Prostate gland (tissue), 2 donors: ENCODE results near the gene CCDC124. TPM values are rescaled to one million over a fixed set of nuclear protein-coding genes. Genes with fewer than 3 reads are reported as not detected.

ENCODE experiments used
- DNase-seq: peaks from one replicate; pipeline ENCODE4 v3.0.0-alpha.2; 2019; ENCODE audit warnings: low spot score
- H3K27ac ChIP-seq, 2 donors: fragments of 200-600 bp; sonication (generic); 2 replicates each; pipeline ENCODE4 v1.5.1; 2017 to 2019
- H3K27me3 ChIP-seq: fragments of 200-600 bp; sonication (generic); replicated peaks from 2 replicates; pipeline ENCODE4 v1.5.1; 2019; ENCODE audit not compliant: insufficient read depth
- H3K36me3 ChIP-seq, 2 donors: fragments of 200-600 bp; sonication (generic); 1 replicate in 1 of 2; 2 replicates in 1 of 2; pipeline versions ENCODE4 v1.5.1 to v1.8.1; 2017 to 2019
- H3K4me1 ChIP-seq: fragments of 200-600 bp; sonication (generic); replicated peaks from 2 replicates; pipeline ENCODE4 v1.5.1; 2019
- H3K4me3 ChIP-seq, 2 donors: fragments of 200-600 bp; sonication (generic); 2 replicates each; pipeline ENCODE4 v1.5.1; 2017 to 2019
- H3K9me3 ChIP-seq: fragments of 200-600 bp; sonication (generic); 2 replicates; pipeline ENCODE4 v1.5.1; 2017
- POLR2A ChIP-seq: fragments of 450-650 bp; IDR thresholded peaks from one replicate; pipeline ENCODE4 v1.6.1; 2016; ENCODE audit warnings: antibody characterized with exemption, mild to moderate bottlenecking
- POLR2AphosphoS5 ChIP-seq: sonication (generic); formaldehyde crosslinking; IDR thresholded peaks from one replicate; pipeline ENCODE4 v1.6.1; 2017; ENCODE audit warnings: antibody characterized with exemption
- WGBS: methylation state at CpG from one replicate; pipeline ENCODE4 v1.1.5; 2018; 5-methylcytosine and 5-hydroxymethylcytosine counted together
- intact Hi-C: fragments of 100-400 bp; cut with DNase I; formaldehyde crosslinking; loops from one replicate; pipeline ENCODE4 v1.14.2; 2022
- total RNA-seq, 2 donors: library from RNA; depleted of rRNA; stranded (reverse); fragments of >200 nt; gene quantifications; one replicate each; pipeline ENCODE4 v1.1.0, GENCODE V29; 2016
- TF ChIP-seq, protein P1 (sequence below), 4 experiments: fragments of 200-600 bp in 2 of 4; fragments of 450-650 bp in 2 of 4; sonication (generic) in 2 of 4; IDR thresholded peaks; 1 replicate in 3 of 4; 2 replicates in 1 of 4; pipeline ENCODE4 v1.5.1; 2016 to 2019; ENCODE audit warnings: antibody characterized with exemption in 4 of 4, mild to moderate bottlenecking in 2 of 4, moderate library complexity in 2 of 4

CCDC124 gene
- total RNA-seq, 2 donors from 2014 or later, result 48.7 to 52.2 TPM

DNA sequence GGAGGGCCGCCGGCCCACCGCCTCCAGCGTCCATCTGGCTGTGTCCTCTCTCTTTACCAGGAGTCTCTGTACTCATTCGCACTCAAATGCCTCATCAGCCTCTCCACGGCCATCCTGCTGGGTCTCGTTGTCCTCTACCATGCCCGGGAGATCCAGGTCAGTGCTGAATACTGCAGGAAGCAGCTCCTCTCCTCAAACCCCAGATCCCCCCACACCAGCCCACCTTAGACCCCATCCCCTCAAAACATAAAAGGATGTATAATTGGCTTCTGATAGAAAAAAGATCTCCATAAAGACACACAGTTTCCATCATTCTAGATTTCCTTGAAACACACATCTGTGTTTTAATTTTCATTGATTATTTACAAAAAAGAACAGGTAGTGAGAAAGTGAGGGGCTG, 42.2 kb downstream of the CCDC124 start:
- H3K27me3 ChIP-seq, result no peaks in the 10 kb centered on the region
- TF ChIP-seq POLR2AphosphoS5 (no peak), POLR2A (no peak)
- TF ChIP-seq, protein P1, sequence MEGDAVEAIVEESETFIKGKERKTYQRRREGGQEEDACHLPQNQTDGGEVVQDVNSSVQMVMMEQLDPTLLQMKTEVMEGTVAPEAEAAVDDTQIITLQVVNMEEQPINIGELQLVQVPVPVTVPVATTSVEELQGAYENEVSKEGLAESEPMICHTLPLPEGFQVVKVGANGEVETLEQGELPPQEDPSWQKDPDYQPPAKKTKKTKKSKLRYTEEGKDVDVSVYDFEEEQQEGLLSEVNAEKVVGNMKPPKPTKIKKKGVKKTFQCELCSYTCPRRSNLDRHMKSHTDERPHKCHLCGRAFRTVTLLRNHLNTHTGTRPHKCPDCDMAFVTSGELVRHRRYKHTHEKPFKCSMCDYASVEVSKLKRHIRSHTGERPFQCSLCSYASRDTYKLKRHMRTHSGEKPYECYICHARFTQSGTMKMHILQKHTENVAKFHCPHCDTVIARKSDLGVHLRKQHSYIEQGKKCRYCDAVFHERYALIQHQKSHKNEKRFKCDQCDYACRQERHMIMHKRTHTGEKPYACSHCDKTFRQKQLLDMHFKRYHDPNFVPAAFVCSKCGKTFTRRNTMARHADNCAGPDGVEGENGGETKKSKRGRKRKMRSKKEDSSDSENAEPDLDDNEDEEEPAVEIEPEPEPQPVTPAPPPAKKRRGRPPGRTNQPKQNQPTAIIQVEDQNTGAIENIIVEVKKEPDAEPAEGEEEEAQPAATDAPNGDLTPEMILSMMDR (IDR thresholded peaks at IDR 0.05), result no peak
- no peaks in the 10 kb centered on the region for H3K4me1 ChIP-seq
- H3K27ac ChIP-seq, result no peak overlapping the region
- H3K36me3 ChIP-seq, result no peaks in the 10 kb centered on the region
- WGBS, result 87% methylated on average over 8 of the region's 8 CpGs
- DNase-seq, result no peak
- H3K4me3 ChIP-seq, result no peak overlapping the region
- intact Hi-C loops, result no loop called here
- no peaks in the 10 kb centered on the region for H3K9me3 ChIP-seq

DNA sequence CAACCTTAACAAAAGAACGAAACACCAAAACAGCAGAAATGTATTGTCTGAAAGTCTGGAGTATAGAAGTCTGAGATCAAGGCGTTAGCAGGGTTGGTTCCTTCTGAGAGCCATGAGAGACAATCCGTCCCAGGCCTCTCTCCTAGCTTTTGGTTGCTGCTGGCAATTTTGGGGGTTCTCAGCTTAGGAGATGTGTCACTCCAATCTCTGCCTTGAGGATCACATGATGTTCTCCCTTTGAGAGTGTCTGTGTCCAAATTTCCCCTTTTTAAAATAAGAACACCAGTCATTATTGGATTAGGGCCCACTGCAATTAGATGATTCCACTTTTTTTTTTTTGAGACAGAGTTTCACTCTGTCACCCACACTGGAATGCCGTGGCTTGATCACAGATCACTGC, 44.2 kb downstream of the CCDC124 start:
- 87% methylated on average over 4 of the region's 4 CpGs for WGBS
- Histone ChIP-seq H3K4me1 (no peaks in the 10 kb centered on the region), H3K4me3 (no peak overlapping the region), H3K9me3 (no peaks in the 10 kb centered on the region), H3K36me3 (no peaks in the 10 kb centered on the region), H3K27ac (no peak overlapping the region), H3K27me3 (no peaks in the 10 kb centered on the region)
- no peak for TF ChIP-seq POLR2AphosphoS5
- TF ChIP-seq POLR2A, result no peak
- TF ChIP-seq, protein P1 (IDR thresholded peaks at IDR 0.05), result no peak
- DNase-seq, result no peak
- intact Hi-C loops, result no loop called here

DNA sequence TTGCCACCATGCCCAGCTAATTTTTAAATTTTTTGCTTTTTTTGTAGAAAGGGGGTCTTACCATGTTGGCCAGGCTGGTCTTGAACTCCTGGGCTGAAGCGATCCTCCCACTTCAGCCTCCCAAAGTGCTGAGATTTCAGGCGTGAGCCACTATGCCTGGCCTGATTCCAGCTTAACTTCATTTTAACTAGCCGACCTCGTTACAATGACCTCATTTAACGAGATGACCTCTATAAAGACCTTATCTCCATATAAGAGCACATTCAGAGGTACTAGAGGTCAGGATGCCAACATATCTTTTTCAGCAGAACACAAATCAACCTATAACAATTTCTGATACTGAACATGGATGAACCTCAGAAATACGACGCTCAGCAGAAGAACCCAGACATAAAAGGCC, 44.7 kb downstream of the CCDC124 start:
- intact Hi-C loops, result no loop called here
- H3K4me1 ChIP-seq, result no peaks in the 10 kb centered on the region
- H3K27me3 ChIP-seq, result no peaks in the 10 kb centered on the region
- no peaks in the 10 kb centered on the region for H3K9me3 ChIP-seq
- 64% methylated on average over 7 of the region's 7 CpGs for WGBS
- H3K27ac ChIP-seq, result no peak overlapping the region
- H3K4me3 ChIP-seq, result no peak overlapping the region
- H3K36me3 ChIP-seq, result no peaks in the 10 kb centered on the region
- TF ChIP-seq POLR2A, result no peak
- TF ChIP-seq POLR2AphosphoS5, result no peak
- TF ChIP-seq, protein P1 (IDR thresholded peaks at IDR 0.05), result no peak
- DNase-seq, result no peak

DNA sequence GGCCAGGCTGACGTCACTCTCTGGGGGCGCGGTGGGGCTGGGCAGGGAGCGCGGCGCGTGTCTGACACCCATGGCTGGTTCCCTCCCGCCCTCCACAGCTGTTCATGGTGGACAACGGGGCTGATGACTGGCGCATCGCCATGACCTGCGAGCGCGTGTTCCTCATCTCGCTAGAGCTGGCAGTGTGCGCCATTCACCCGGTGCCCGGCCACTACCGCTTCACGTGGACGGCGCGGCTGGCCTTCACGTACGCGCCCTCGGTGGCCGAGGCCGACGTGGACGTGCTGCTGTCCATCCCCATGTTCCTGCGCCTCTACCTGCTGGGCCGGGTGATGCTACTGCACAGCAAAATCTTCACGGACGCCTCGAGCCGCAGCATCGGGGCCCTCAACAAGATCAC, 48.8 kb downstream of the CCDC124 start:
- 95% methylated on average over 38 of the region's 38 CpGs for WGBS
- intact Hi-C loops, result no loop called here
- no peak for TF ChIP-seq POLR2AphosphoS5
- TF ChIP-seq, protein P1 (IDR thresholded peaks at IDR 0.05), result no peak
- TF ChIP-seq POLR2A, result no peak
- H3K27me3 ChIP-seq, result no peaks in the 10 kb centered on the region
- no peaks in the 10 kb centered on the region for H3K36me3 ChIP-seq
- DNase-seq, result no peak
- no peak overlapping the region for H3K27ac ChIP-seq
- H3K4me3 ChIP-seq, result no peak overlapping the region
- H3K4me1 ChIP-seq, result no peaks in the 10 kb centered on the region
- H3K9me3 ChIP-seq, result no peaks in the 10 kb centered on the region

DNA sequence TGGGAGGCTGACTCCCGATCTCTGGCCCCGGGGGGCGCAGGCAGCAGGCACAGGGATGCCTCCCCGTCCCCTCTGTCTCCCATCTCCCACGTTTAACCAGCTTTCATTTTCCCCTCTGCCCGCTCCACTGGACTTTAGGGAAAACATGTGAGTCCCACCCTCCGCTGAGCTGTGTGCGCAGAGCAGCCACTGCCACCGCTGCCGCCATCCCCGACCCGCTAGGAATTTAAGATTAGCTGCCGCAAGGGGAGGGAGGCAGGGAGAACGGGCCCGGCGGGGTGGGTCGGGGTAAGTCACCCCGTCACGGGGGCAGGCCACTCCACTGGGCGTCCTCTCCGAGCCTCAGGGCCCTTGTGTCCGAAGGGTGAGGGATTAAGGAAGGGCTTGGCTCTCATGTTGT, 49.6 kb downstream of the CCDC124 start:
- no peaks in the 10 kb centered on the region for H3K27me3 ChIP-seq
- TF ChIP-seq, protein P1 (IDR thresholded peaks at IDR 0.05), result no peak
- no peak for TF ChIP-seq POLR2A
- no peak for TF ChIP-seq POLR2AphosphoS5
- intact Hi-C loops, result no loop called here
- no peak overlapping the region for H3K27ac ChIP-seq
- H3K36me3 ChIP-seq, result no peaks in the 10 kb centered on the region
- DNase-seq, result no peak
- H3K9me3 ChIP-seq, result no peaks in the 10 kb centered on the region
- no peak overlapping the region for H3K4me3 ChIP-seq
- H3K4me1 ChIP-seq, result no peaks in the 10 kb centered on the region
- WGBS, result 92% methylated on average over 22 of the region's 22 CpGs
